Activated CD8-positive, alpha-beta memory T cell treated with anti-CD3 and anti-CD28 coated beads for 48 hours (primary cell): Measurements from ENCODE around the gene ABCC10.
"Not testable (repeated sequence)": the region's sequence is repeated elsewhere in the genome, so short reads cannot be mapped to it uniquely, and the experiment has no call there.

ENCODE experiments used
- DNase-seq, 3 experiments: peaks; one replicate each; pipeline ENCODE4 v3.0.0-alpha.2; 2020; ENCODE audit warnings: low read depth in 2 of 3, low spot score in 2 of 3

The ABCC10 gene

GRCh38 chr6:43444582-43444981 lies 17.2 kb downstream of the ABCC10 start:
- no peak for DNase-seq

GRCh38 chr6:43445576-43445975 lies 18.2 kb downstream of the ABCC10 start:
- DNase-seq, result no peak

- no peak for DNase-seq
Observed at GRCh38 chr6:43447604-43448003, 20.3 kb downstream of the ABCC10 start.

- DNase-seq, result no peak
Observed at GRCh38 chr6:43448916-43449315, 21.6 kb downstream of the ABCC10 start.

GRCh38 chr6:43450699-43451131 lies 23.4 kb downstream of the ABCC10 start:
- DNase-seq, result no peak

DNA sequence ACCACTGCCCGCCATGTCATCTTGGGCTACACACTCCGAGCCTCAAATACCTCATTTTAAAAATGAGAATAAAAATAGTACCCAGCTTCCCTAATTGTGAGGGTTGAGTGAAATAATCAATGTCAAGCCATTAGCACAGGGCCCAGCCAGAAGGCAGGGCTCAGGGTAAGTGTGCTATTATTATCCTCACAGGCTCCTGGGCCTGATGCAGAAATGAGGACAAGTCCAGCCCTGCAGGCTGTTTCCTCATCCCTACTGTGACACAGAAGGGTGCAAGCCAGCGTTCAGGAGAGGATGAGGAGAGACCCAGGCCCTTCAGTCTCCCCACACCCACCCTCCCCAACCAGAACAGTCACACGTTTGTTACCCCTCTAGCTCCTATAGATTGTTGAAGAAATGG lies 24.0 kb downstream of the ABCC10 start:
- DNase-seq, result no peak

GRCh38 chr6:43451939-43452338 lies 24.6 kb downstream of the ABCC10 start:
- no peak for DNase-seq

DNA sequence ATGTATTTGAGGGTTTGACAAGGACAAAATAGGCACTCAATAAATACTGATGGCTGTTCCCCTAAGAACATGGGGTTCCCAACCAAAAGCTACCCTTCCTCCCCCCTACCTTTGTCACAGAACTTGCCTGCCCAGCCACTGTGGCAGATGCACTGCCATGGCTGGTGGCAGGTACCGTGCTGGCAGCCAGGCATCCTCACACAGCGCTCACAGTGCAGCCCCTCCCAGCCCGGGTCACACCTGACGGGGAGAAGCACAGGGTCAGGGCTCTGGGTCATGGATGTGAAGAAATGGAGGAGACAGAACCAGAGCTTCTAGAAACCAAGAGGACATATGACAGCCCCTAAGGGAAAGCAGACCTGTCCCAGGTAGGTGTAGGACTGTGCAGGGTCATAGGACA lies 25.6 kb downstream of the ABCC10 start:
- DNase-seq, result no peak

- no peak for DNase-seq
Observed at GRCh38 chr6:43453831-43454230, 26.5 kb downstream of the ABCC10 start.

GRCh38 chr6:43454290-43454695 lies 27.0 kb downstream of the ABCC10 start:
- peak; percentile 35 to 57 (median 51) for DNase-seq

- DNase-seq, result peak in 1 of 3 experiments; percentile 13
Observed at GRCh38 chr6:43454696-43455530, 27.6 kb downstream of the ABCC10 start.

DNA sequence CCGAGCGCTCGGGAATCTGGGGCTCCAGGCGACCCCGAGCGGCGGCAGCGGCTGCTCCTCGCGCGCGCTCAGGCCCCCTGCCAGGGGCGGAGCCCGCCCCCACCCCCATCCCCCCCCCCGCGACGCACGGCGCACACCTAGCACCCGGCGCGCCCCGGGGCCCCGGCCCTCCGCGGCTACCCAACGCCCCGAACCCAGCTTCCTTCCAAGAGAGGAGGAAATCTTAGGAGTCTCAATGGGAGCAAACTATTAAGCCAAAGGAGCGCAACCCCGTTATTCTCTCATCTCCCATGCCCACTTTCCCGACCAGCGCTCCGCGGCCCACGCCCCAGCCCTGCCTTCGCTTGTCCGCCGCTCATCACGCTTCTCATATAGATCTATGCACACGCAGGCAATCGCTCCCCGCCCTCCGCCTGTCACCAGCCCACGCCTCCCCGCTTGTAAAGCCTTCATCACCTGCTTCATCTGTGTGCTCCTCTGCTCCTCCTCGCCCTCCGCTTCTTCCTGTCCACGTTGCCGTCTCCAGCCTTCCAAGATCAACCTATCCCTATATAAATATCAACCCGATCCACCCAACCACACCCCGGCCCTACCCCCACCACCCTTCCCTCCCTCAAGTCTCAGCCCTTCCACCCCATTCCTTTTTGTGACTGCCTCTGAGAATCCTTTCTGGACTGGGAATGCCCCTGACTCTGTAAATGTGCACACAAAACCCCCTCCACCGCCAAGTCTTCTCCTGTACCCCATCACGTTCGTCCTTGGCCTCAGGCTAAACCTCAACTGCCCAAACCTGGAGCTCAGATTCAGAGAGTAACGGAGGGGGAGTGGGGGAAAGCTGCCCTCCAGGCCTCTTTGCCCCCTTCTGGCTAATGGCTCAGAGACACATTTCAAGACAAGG lies 28.4 kb downstream of the ABCC10 start, which contains the start of gene DLK2:
Gene DLK2, minus strand, starts transcription at position 18 of the 898 bp plus-strand sequence. CDS start 723 bp downstream, outside the sequence.
- peak in 1 of 3 experiments; percentile 37 for DNase-seq

DNA sequence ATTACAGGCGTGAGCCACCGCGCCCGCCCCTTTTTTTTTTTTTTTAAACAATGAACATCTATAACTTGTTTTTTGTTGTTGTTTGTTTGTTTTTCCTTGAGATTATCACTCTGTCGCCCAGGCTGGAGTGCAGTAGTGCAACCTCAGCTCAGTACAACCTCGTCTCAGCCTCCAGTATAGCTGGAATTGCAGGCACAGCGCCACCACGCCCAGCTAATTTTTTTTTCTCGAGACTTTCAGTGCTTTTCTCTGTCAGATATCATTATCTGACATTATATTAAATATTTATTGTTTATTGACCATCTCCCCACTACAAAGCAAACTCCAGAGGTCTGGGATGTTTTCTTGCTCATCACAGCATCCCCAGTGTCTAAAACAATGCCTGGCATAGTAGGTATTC lies 30.3 kb downstream of the ABCC10 start:
- DNase-seq, result no peak

DNA sequence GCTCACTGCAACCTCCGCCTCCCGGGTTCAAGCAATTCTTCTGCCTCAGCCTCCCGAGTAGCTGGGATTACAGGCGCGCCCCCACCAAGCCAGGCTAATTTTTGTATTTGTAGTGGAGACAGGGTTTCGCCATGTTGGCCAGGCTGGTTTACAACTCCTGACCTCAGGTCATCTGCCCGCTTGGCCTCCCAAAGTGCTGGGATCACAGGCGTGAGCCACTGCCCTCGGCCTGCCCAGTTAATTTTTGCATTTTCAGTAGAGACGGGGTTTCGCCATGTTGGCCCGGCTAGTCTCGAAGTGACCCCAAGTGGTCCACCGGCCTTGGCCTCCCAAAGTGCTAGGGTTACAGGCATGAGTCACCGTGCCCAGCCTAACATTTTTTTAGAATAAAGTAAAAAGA lies 30.8 kb downstream of the ABCC10 start:
- DNase-seq, result not testable (repeated sequence)

DNA sequence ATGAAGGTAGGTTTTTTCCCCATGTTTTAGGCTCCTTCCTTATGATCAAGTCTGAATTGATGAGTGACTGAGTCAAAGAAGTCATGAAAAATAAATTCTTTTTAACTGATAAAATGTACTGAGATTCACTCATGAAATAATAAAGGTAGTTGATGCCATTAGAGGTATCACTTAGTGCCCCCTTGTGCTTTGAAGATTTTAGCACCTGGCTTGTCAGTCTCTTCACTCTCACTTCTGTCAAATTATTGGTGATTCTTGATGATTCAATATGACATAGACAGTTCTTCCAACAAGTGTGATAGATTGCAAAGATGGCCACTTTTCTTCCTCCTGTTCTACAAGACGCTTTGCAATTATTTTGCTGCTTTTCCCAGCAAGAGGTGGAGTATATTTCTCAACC lies 32.2 kb downstream of the ABCC10 start:
- no peak for DNase-seq

GRCh38 chr6:43460032-43460431 lies 32.7 kb downstream of the ABCC10 start:
- no peak for DNase-seq

DNA sequence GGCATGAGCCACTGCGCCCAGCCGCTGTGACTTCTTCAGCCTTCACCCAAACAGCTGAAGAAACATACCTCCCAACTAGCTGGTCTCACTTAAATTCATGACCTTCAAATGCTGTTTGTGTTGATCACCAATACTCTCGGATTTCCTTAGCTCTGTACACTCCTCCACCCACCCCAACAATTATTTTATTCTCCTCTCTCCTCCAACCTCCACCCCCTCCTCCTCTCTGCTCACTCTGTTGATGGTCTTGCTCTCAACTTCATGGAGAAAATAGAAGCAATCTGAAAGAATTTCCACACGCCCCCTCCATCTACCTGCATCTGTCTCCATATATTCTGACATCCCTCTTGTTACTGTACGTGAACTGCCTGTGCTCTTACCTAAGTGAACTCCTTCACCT lies 34.6 kb downstream of the ABCC10 start:
- DNase-seq, result no peak

DNA sequence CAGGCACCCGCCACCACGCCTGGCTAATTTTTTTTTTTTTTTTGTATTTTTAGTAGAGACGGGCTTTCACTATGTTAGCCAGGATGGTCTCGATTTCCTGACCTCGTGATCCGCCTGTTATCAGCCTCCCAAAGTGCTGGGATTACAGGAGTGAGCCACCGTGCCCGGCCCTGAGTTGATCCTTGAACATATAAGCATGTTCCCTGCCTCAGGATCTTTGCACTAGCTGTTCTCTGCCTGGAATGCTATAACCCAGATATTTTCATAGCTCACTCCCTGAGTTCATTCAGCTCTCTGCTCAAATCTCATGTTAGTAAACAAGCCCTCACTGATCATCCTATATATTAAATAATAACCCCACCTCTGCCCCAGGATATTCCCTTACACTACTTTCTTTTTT lies 37.0 kb downstream of the ABCC10 start:
- DNase-seq, result no peak

DNA sequence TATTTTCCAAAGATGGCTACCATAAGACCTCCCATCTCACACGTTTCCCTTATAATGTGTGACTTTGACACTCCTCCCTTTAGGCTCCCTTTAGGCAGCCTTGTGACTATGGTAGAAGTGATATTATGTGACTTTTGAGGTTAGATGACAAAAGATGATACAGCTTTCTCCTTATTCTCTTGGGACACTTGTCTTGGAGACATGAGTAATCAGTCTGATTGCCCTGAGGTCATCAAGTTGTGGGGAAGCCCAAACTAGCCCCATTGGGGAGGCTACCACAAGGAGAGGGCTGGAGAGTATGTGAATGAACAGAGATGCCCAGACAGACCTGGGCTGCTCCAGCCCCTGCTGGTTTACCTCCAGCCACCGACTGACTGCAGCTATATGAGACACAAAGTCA lies 38.6 kb downstream of the ABCC10 start:
- DNase-seq, result no peak

- DNase-seq, result not testable (repeated sequence)
Observed at GRCh38 chr6:43467265-43467664, 39.9 kb downstream of the ABCC10 start.

DNA sequence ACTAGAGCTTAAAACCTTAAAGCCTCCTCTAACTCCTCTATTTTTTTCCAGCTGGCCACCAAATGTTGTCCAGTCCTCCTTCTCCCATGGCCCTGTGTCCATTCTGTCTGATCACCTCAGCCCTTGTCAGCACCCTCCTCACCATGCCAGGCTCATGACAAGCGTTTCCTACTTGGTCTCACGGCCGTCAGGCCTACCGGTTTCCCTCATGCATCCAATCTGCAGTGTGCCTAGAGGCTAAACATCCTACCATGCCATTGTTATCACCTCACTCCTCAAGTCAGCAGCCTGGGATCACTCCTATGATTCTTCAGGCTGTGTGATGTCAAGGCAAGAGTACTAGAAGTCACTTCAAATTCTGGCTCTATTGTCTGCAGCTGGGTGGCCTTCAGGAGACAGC lies 40.4 kb downstream of the ABCC10 start:
- DNase-seq, result no peak

GRCh38 chr6:43468240-43468639 lies 40.9 kb downstream of the ABCC10 start:
- no peak for DNase-seq
